DOHH2 (cell line): ENCODE measurements around the gene BHLHE23.

Source experiments
- H3F3A ChIP-seq: fragments of 200-600 bp; sonication (generic), shearing (Covaris generic); 2 replicates; pipeline ENCODE4 v1.6.0; 2016; ENCODE audit warnings: antibody characterized with exemption, mild to moderate bottlenecking; ENCODE audit not compliant: control insufficient read depth, insufficient read depth
- H3K27ac ChIP-seq: fragments of 200-600 bp; sonication (generic); 2 replicates; pipeline ENCODE4 v1.5.1; 2014; ENCODE audit warnings: low read depth, mild to moderate bottlenecking, low read length, moderate library complexity
- H3K27me3 ChIP-seq: fragments of 200-600 bp; sonication (generic); 2 replicates; pipeline ENCODE4 v1.6.1; 2014; ENCODE audit warnings: mild to moderate bottlenecking, low read length, mixed read lengths; ENCODE audit not compliant: control insufficient read depth
- H3K36me3 ChIP-seq: fragments of 200-600 bp; sonication (generic); 2 replicates; pipeline ENCODE4 v1.6.1; 2014; ENCODE audit warnings: mild to moderate bottlenecking, low read length, moderate library complexity, mixed read lengths; ENCODE audit not compliant: control insufficient read depth
- H3K4me1 ChIP-seq: fragments of 200-600 bp; sonication (generic); 2 replicates; pipeline ENCODE4 v1.6.1; 2014; ENCODE audit warnings: mild to moderate bottlenecking, low read length, mixed read lengths; ENCODE audit not compliant: control insufficient read depth
- H3K4me2 ChIP-seq: fragments of 200-600 bp; sonication (generic); 2 replicates; pipeline ENCODE4 v1.6.0; 2014; ENCODE audit warnings: mild to moderate bottlenecking, low read length, moderate library complexity
- H3K4me3 ChIP-seq: fragments of 200-600 bp; sonication (generic); 2 replicates; pipeline ENCODE4 v1.5.1; 2014; ENCODE audit warnings: mild to moderate bottlenecking, low read length, mixed read lengths
- H3K79me2 ChIP-seq: fragments of 200-600 bp; sonication (generic); 2 replicates; pipeline ENCODE4 v1.6.1; 2014; ENCODE audit warnings: mild to moderate bottlenecking, low read length, mixed read lengths; ENCODE audit not compliant: control insufficient read depth
- H3K9me2 ChIP-seq: fragments of 200-600 bp; sonication (generic); replicated peaks from 2 replicates; pipeline ENCODE4 v1.6.1; 2014; ENCODE audit warnings: mild to moderate bottlenecking, low read length, mixed read lengths; ENCODE audit not compliant: control insufficient read depth
- H3K9me3 ChIP-seq: fragments of 200-600 bp; sonication (generic); 2 replicates; pipeline ENCODE4 v1.6.1; 2014; ENCODE audit warnings: antibody characterized with exemption, low read length, mixed read lengths; ENCODE audit not compliant: control insufficient read depth, insufficient read depth
- H4K20me1 ChIP-seq: fragments of 200-600 bp; sonication (generic); 2 replicates; pipeline ENCODE4 v1.6.0; 2014; ENCODE audit warnings: low read depth, mild to moderate bottlenecking, antibody characterized with exemption, low read length, moderate library complexity; ENCODE audit not compliant: control insufficient read depth, insufficient read depth
- CTCF ChIP-seq: fragments of 200-600 bp; sonication (generic); IDR thresholded peaks from one replicate; pipeline ENCODE4 v1.5.1; 2014; ENCODE audit warnings: antibody characterized with exemption, mild to moderate bottlenecking, low read depth, low read length; ENCODE audit not compliant: poor library complexity, severe bottlenecking
- EZH2phosphoT487 ChIP-seq: fragments of 200-600 bp; sonication (generic); IDR thresholded peaks from 2 replicates; pipeline ENCODE4 v1.6.1; 2017; ENCODE audit warnings: borderline replicate concordance, mild to moderate bottlenecking, antibody characterized with exemption, low read length, moderate library complexity, mixed read lengths

Gene BHLHE23

GRCh38 chr20:63005365-63005861 is 1.4 kb downstream of the BHLHE23 start:
- Histone ChIP-seq H3K27ac (no peak overlapping the region), H3K9me3 (no peaks in the 10 kb centered on the region), H3K9me2 (no peaks in the 10 kb centered on the region), H3K36me3 (peaks cover 3% of the 10 kb centered on the region; the same call in 1 of the 2 replicates), H3F3A (peaks cover 9% of the 10 kb centered on the region; the same call in 1 of the 2 replicates), H3K4me1 (peaks cover 14% of the 10 kb centered on the region), H3K79me2 (peaks cover 7% of the 10 kb centered on the region), H3K4me3 (no peak overlapping the region), H4K20me1 (no peaks in the 10 kb centered on the region), H3K4me2 (no peak overlapping the region), H3K27me3 (peaks cover 33% of the 10 kb centered on the region)
- TF ChIP-seq CTCF: no peak
- no peak for TF ChIP-seq EZH2phosphoT487

GRCh38 chr20:63004607-63005364 is 2.0 kb downstream of the BHLHE23 start:
- Histone ChIP-seq H3K9me2 (no peaks in the 10 kb centered on the region), H3K27ac (no peak overlapping the region), H3K9me3 (no peaks in the 10 kb centered on the region), H3F3A (peaks cover 6% of the 10 kb centered on the region; the same call in 1 of the 2 replicates), H3K27me3 (peaks cover 33% of the 10 kb centered on the region), H3K36me3 (peaks cover 3% of the 10 kb centered on the region; the same call in 1 of the 2 replicates), H3K4me1 (peaks cover 10% of the 10 kb centered on the region), H3K4me3 (no peak overlapping the region), H4K20me1 (no peaks in the 10 kb centered on the region), H3K79me2 (peaks cover 6% of the 10 kb centered on the region), H3K4me2 (no peak overlapping the region)
- TF ChIP-seq CTCF (no peak), EZH2phosphoT487 (peak; percentile 33; the same call in 1 of the 2 replicates)

GRCh38 chr20:63003546-63003945 is 3.2 kb downstream of the BHLHE23 start:
- Histone ChIP-seq H3K4me2 (no peak overlapping the region), H3K79me2 (no peaks in the 10 kb centered on the region)

More at GRCh38 chr20:63003546-63003945, 3.2 kb downstream of the BHLHE23 start:
- Histone ChIP-seq H3K9me3 (no peaks in the 10 kb centered on the region), H3F3A (0 out of 2 replicates have a peak, but pooled peaks cover 4% of the 10 kb centered on the region), H3K4me3 (no peak overlapping the region), H3K4me1 (peaks cover 2% of the 10 kb centered on the region), H3K27me3 (peaks cover 41% of the 10 kb centered on the region), H3K36me3 (no peaks in the 10 kb centered on the region), H3K27ac (no peak overlapping the region), H3K9me2 (no peaks in the 10 kb centered on the region), H4K20me1 (no peaks in the 10 kb centered on the region)
- no peak for TF ChIP-seq EZH2phosphoT487
- TF ChIP-seq CTCF: no peak
